T1000 (cell line): Measurements from ENCODE around the gene MYMK.

ENCODE experiments used
- DNase-seq: peaks from one replicate; lab custom pipeline; 2025; ENCODE audit warnings: mixed read lengths; lab: John Stamatoyannopoulos, UW

Gene MYMK

GRCh38 chr9:133518706-133519449 lies 5.9 kb downstream of the MYMK start:
- DNase-seq: no peak

GRCh38 chr9:133518200-133518599 lies 6.6 kb downstream of the MYMK start:
- no peak for DNase-seq

GRCh38 chr9:133517711-133518110 lies 7.0 kb downstream of the MYMK start:
- no peak for DNase-seq

- DNase-seq: no peak
Observed at GRCh38 chr9:133516961-133517350, 7.8 kb downstream of the MYMK start.

GRCh38 chr9:133516256-133516960 lies 8.4 kb downstream of the MYMK start:
- no peak for DNase-seq

GRCh38 chr9:133515615-133516255 lies 9.0 kb downstream of the MYMK start:
- no peak for DNase-seq

- DNase-seq: no peak
Observed at GRCh38 chr9:133515240-133515610, 9.5 kb downstream of the MYMK start.

GRCh38 chr9:133514460-133515239 lies 10.1 kb downstream of the MYMK start:
- DNase-seq: no peak

GRCh38 chr9:133513214-133514100 lies 11.3 kb downstream of the MYMK start:
- DNase-seq: no peak

- no peak for DNase-seq
Observed at GRCh38 chr9:133512253-133513213, 12.2 kb downstream of the MYMK start.

GRCh38 chr9:133511607-133512006 lies 13.2 kb downstream of the MYMK start:
- no peak for DNase-seq

GRCh38 chr9:133510926-133511505 lies 13.7 kb downstream of the MYMK start:
- DNase-seq: no peak

- DNase-seq: no peak
Observed at GRCh38 chr9:133509179-133510083, 15.3 kb downstream of the MYMK start.

GRCh38 chr9:133508046-133508445 lies 16.7 kb downstream of the MYMK start:
- DNase-seq: no peak

- no peak for DNase-seq
Observed at GRCh38 chr9:133507246-133507965, 17.4 kb downstream of the MYMK start.

GRCh38 chr9:133506653-133507038 lies 18.1 kb downstream of the MYMK start:
- DNase-seq: no peak

- no peak for DNase-seq
Observed at GRCh38 chr9:133505901-133506652, 18.7 kb downstream of the MYMK start.
